Stimulated activated CD4-positive, alpha-beta T cell treated with anti-CD3 and anti-CD28 coated beads, Interleukin-1b, Interleukin-23, amount 100 ng/mL, for 4 hours (primary cell): Measurements from ENCODE around the gene OPCML.
A peak's percentile ranks its signal among the peaks of the same experiment; 100 is the strongest.

Experiments used
- DNase-seq, 2 donors: peaks; one replicate each; pipeline ENCODE4 v3.0.0-alpha.2; 2020; ENCODE audit warnings: low read depth in 2 of 2

Gene OPCML

DNA sequence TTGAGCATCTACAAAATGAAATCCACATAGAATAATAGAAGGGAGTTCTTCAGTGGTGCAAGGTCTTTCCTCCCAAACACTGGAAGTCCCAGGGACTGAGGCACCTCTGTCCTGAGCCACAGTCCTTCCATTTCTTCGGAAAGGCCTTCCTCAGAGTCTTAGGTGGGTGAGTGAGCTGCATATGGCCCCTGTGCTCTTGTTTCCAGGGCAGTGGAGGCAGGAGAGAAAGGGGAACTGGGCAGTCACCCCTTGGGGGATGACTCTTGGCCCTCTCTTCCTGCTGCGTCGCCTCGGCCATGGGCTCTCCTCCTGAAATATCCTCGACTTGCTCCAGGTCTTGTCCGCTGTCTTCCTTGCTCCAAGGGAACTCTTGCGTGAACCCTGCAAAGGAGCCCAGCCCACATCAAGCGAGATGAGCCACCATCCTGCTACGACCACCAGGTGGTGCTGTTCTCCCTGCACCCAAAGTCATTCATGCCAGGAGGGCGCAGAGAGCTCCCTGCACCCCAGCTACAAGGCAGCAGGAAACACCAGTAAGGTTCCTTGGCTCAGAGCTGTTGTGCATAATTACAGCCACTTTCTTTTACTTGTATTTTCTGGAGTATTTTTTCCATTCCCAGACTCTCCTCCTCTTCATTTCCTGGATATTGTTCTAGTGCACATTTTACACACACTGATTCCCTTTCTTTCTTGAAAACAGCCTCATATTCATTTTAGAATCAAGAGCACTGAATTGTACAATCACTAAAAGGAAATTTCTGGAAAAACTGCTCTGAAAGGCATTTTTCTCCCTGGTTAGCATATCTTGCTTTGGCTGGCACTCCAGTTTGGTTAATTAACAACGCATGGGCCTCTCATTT, 397.8 kb downstream of the OPCML start:
- DNase-seq = peak in 1 of 2 donors; percentile 8

DNA sequence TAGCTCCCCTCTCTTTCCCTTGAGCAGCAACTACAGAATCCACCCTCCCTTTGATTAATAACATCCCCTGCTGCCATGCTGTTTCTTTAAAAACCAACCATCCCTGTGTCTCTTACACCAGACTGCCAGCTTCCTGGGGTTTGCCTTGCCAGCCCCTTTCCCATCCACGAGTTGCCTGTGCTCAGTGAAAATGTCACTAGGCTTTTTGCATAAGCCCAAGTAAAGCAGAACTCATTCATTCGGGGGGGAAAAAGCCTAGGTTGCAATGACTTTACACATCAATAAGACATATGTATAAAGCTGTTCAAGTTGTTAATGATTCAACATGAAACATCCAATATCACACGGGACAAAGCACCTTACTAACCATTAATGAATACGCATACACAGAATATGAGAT, 398.7 kb downstream of the OPCML start:
- DNase-seq = no peak

DNA sequence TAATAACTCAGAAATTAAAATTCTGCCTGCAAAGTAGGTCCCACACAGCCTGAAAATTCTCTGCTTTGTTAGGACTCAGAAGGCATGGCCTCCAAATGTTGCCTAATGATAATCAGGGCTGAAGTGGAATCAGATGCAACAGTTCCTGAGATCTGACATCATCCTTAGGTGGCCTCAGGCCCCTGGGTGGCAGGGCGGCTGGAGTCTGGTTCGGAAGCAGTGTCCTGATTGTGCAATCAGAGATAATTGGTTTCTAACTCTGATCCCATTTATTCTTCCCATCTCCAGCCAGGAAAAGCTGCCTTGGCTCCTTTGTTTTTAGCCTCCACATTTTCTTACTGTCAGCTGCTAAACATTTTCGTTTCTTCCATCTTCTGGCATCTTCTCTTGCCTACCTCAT, 399.3 kb downstream of the OPCML start:
- no peak for DNase-seq

DNA sequence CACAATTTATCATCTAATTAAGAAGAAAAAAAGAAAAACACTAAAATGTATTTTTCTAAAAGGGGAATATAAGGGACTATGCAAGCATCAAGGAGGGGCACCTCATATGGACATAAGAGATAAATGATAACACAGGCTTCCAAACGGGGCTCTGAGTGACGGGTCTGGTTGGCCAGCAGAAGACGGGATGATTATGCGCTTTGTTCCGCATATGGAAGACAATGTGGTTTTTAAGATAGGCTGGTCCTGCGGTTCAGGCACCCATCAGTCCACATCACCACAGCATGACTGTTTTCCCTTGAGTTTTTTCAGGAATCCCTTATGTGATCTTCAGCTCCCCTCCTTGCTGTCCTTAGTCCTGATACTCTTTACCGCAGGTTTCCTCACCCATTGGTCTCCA, 404.6 kb downstream of the OPCML start:
- no peak for DNase-seq

DNA sequence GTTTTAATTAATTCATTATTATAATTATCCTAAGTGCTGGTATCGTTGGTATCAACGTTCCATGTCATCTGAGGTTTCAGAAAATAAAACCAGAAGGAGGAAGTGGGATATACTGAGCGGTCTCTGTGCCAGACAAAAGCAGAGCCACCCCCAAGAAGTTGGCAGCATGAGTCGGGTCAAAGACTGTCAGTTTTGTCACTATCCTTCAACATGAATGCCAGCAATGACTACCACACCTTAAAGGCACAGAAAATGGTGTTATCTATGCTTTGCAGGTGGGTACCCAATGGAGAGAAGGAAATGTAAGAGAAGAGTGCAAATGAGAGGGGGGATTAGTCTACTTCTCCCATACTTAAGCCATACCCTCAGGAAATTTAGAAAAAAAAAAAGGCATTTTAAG, 408.5 kb downstream of the OPCML start:
- no peak for DNase-seq

DNA sequence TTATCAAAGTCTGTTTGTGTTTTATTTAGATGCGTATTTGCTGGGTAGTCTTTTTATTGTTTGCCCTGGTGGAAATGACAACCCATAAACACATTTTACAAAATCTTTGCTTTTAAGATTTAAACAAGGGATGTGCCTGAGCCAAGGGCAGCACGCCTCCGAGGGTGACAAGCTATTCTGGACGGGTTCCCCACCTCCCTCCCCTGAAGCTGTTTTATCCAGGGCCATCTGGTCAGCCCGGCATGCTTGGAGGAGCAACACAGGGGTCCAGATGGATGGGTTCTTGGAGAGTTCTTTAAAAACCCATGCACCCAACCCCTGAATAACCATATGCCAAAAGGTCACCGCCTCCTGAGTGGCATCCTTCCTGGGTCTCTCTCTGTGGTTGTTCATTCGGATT, 408.9 kb downstream of the OPCML start:
- no peak for DNase-seq

DNA sequence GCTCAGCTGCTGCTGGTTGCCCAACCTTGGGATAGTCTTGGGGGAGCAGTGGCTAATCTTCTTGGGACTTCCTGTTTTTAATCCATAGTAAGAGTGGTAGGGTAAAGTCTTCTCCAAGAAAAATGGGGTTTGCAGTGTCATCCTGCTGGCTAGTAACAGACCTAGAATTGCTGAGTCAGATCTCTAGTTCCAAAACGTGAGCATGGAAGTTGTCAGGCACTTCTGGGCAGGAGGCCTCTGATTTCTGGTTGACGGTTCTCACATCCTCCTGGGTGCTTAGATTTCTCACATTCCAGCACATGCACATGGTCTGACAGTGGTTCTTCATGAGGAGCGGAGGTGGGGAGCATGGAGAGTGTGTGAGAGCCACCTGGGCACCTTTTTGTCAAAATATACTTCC, 410.0 kb downstream of the OPCML start:
- no peak for DNase-seq

DNA sequence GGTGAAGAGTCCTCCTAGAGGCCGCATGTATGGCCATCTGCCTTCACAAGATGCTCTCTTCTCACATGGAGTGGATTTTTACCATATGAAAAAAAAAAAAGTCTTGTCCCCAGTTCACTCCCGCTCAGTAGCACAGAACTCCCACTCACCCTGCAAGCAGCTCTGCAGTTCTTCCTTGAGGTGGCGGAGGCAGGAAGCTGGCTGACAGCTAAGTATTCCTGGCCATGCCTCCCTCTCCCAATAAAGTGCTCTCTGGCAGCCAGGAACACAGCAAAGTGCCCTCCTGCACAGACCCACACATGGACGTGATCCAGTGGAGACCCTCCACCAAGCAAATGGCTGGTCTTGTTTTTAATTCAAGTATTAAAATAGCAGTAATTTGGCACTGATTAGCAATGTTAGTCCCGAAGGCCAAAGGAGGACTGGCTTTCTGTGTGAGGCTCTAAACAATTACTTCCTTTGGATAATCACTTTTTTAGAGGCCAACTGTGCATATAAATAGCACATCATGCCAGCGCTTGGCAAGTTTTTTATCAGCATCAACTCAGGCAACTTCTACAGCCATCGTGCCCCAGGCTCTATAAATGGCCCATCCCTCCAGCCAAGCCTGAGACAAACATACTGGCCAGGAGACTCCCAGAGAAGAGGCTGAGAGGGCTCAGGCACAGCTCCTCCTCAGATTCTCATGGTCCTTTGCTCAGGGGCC, 413.6 kb downstream of the OPCML start:
- no peak for DNase-seq

DNA sequence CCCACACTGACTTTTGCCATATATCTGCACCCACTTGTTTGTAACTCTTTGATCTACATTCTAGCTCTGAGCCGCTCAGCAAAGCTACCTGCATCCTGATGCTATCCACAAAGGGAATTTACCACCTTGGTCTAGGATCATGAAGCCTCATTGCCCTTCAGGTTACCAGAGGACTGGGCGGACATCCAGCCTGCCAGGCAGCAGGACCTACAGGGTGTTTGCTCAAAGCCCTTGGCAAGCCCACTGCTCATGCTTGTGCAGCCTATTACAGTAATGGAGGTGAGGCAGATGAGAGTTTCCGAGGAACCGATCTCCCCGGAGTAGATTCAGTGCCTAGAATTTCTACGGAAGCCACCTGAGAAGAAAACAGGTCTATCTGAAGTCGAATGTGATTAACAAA, 417.2 kb downstream of the OPCML start:
- DNase-seq = no peak

DNA sequence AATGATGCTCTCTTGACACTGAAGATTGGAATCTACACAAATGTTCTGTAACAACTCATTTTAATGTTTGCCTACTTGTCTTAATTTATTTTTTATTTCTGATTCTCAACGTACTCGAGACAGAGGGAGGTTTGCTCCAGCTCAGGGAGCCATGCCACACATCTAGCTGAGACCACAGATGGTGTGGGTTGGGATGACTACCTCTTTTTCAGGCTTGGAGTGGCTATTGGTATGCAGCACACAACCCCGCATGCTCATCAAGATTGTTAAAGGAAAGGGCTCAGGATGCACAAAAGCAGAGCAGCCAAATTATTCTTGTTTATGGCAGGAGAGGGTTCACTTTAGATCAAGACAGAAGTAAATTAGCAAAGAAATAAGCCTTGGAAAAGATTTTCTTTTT, 424.5 kb downstream of the OPCML start:
- DNase-seq = no peak

DNA sequence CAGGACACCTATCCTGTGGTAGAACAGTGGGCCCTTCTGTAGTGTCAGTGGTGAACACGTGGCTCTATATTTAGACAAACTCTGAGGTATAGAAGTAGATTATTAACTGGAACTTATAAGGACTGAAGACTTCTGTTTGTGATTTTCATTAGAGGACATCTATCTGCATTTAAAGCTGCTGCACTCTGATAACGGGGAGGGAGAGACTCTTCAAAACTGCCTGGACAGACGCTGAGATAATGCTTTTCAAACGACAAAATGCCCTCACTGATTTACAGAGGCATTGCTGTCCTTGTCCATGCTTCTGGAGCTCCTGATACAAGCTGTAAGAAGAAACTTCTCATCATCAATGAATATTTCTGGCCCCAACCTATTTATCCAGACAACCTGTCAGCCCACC, 425.2 kb downstream of the OPCML start:
- no peak for DNase-seq

DNA sequence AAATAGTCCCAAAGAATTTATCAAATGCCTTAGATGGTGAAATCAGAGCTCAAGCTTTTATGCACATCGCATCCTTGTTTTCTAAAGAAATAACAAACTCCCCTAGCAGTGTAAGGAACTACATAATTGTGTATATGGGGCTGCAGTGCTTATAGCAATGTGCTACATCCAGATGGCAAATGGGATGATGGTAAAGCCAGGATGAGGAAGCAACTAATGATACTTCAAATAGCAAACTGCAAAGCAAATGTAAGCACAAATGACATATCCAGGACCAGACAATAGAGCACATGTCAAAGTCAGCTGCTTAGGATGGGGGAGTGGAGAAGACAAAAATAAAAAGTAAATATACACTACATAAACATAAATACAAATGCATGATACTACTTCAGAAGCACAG, 425.9 kb downstream of the OPCML start:
- DNase-seq = no peak

DNA sequence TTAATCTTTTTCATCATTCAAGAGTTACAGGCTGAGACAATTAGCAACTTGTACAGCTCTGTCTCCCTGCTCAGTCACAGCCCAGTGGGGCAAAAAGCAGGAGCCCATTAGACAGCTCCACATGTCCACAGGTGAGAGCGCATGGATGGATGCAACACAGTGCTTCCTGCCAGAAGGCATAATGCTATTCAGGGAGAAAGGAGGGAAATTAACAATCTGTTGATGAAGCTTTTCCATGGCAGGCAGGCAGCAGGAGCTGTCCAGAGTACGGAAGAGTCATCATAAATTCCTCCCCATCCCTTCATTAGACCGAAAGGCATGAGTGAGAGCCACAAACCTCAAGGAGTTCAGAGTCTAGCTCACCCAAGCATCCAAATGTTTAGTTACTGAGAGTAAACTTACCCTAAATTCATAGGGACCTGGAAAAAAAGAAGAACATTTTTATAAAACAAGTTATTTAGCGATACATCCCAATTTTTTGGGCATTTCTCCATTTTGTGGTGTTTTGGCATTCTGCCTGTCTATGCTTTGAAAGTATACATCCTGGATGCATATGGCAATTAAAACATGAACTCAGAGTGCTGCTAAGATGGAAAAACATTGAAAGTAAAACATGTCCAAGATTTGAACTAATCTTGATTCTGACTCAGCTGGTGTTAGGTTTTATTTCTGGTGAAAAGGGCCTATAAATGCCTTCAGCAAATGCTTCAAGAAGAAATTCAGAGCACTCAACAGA, 428.1 kb downstream of the OPCML start:
- no peak for DNase-seq

DNA sequence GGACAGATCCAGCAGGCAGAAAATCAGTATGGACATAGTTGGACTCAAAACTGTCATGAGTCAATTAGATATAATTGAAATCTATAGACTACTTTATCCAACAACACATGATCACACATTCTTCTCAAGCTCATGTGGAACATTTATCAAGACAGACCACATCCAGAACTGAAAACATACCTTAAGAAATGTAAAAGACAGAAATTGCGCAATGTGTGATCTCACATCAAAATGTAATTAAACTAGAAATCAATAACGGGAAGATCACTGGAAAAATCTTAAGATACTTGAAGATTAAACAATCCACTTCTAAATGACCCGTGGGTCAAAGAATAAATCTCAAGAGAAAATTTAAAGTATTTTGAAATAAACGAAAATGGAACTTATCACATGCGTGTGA, 435.3 kb downstream of the OPCML start:
- DNase-seq = no peak

DNA sequence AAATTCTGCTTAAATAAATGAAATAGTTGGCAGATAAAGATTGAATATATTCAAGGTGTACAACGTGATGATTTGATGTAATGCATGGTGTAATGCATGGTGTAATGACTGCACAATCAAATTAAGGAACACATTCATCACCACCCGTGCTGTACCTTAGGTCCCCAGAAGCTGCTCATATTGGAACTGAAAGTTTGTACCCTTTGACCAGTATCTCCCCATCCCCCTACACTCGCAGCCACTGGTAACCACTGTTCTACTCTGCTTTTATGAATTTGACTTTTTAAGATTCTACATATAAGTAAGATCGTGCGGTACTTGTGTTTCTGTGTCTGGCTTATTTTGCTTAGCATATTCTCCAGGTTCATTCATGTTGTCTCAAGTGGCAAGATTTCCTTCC, 445.8 kb downstream of the OPCML start:
- no peak for DNase-seq

DNA sequence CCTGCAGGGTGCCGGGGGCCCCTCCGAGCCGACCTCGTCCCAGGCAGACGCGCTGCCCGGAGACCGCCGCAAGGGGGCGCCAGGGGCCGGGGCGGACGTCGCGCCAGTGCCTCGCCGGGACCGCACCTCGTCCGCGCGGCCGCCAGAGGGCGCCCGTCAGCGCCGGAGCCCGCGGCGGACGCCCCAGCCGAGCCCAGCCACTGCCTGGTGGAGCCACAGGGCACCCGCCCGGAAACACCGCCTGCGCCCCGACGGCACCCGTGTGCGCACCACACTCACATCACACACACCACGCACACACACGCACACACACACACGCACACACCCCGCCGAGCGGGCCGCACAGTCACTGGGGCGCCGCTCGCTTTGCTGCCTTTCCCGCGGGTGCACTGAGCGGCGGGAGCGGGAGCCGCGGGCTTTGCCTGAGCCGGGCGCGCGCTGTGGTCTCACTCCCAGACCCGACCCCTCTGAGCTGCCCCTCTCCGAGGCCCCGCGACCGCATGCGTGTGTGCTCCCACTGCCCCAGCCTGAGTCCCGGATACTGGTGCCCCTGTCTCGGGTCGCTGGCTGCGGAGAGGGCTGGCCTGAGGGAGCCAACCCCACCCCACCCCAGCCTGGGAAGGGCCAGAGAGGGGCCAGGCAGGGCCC, 449.3 kb downstream of the OPCML start:
- DNase-seq = peak in 1 of 2 donors; percentile 48

DNA sequence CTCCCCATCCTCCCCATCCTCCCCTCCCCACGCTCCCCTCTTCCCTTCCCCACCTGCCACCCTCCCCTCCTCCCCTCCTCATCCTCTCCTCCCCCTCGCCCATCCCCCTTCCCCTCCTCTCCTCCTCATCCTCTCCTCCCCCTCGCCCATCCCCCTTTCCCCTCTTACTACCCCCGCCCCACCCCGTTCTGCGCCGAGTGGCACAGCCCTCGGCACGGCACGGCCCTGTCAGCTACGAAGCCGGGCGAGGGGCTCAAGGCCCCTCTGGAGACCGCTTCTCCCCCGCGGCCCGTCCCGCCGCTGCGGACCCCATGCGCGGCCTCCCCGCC, 449.9 kb downstream of the OPCML start:
- DNase-seq = no peak

DNA sequence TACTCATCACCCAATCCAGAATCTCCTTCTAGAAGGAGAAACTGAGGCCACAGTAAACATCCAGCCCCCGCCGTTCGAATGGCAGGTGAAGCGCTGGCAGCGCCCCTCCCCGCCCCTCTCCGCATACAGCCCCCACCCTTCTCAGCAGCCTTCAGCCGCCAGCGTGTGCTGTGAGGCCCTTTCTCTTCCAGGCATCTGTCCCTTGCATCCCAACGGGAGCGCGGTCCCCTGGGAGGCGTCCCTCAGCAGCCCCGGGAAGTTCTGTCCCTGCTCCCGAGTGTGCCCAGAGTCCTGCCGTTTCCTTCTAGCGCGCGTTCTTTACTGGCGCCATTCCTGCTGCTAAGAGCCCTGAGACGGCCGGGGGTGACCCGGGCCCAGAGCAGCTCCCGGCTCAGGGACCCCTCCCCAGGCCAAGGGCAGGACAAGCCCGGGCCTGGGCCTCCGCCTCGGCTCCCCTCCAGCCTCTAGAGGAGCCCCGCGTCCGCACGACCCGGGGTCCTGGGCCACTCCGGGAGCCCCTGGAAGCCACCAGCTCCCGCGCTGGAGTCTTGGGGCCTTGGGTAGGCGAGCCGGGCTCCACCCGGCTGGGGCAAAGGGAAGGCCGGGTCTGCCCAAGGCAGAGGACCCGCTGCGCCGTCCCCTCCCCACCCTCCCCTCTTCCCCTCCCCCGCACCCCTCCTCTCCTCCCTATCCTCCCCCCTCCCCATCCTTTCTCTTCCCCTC, 450.4 kb downstream of the OPCML start:
- no peak for DNase-seq

DNA sequence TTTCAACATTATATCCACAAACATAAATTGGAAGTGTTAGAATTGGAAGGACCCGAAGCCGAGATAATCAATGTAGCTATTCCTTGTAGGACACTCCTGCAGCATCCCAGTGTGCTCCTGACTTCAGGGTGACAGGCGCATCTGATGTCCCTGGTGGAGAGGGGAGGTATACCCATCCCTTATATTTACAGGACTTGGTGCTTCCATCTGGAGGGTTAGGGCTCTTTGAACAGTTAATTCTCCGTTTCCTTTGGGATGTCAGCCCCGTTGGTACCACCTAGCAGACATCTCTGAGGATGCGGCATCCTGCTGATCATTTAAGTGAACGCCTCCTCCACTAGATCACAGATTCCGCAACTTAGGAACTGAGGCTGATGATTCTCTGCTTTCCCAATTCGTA, 451.3 kb downstream of the OPCML start:
- DNase-seq = no peak

DNA sequence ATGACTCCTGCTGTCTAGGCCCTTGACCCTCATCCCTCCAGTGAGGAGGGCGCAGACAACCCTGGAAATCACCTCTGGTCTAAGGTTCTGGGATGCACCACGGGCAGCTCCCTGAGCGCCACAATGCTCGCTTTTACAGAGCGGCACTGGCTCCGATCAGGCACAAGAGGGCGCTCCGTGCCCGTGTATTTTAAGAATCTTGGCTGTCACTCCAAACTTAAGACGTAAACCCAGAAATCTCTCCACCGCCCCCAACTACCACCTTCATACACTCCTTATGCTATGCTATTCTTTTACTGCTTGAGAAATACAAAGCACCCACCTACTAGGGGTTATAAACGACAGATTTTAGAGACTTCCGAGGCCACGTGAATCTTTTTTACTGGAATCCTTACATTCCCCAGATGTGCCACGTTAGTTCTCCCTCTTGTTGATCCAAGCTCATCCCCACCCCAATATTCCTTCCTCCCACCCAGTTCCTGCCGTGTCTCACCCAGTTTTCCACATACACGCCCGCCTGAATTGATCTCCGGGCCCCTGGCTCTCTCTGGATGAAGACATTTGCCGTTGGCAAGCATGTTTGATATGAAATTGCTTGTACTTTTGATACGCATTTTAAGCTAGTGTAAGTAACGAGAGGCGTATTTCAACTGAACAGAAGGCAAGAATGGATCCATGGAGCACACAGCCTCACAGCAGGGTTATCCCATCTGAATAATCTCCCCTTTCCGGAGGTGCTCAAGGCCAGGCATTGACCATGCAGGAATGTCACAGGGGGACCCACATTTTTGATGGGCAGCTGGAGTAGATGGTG, 453.5 kb downstream of the OPCML start:
- no peak for DNase-seq

DNA sequence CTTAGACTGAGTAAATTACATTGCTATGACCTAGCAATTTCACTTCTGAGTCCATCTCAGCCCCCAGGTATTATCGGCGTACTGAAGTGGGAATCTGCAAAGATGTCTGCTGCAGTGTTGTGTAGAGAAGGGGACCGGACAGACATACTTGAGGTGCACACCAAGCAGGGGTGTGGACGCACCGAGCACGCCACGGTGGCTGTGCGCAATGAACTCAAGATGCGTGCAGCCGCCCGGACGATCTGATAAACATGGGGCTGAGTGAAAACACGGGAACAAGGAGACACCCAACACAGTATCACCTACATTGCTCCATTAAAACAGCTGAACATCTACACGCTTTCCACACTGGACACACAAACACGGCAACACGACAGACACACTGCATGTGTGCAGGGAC, 454.3 kb downstream of the OPCML start:
- no peak for DNase-seq
